ENCODE results near the gene AMACR.

GRCh38 chr5:34007621-34008600 is at the start of gene AMACR:
- TF ChIP-seq CTCF (IDR thresholded peaks at IDR 0.05 in 2 of 3, conservative IDR thresholded peaks at IDR 0.05 in 1 of 3; ENCODE audit: insufficient read depth in 2 of 3, low read depth in 1 of 3, low read length in 3 of 3) (peak in 2 of 3 experiments; percentile 15 to 28; a peak in 2 of 6 replicates), BRCA1 (IDR thresholded peaks at IDR 0.05) (no peak), BRCA1 (CRISPR knock-in tag; IDR thresholded peaks at IDR 0.05) (no peak), ZKSCAN1 (IDR thresholded peaks at IDR 0.05; ENCODE audit: low read depth, low read length) (no peak; the same call in 1 of the 2 replicates), RFX7 (CRISPR knock-in tag; IDR thresholded peaks at IDR 0.05) (no peak)

All from K562 (cell line).